Measurements from ENCODE around the gene BTN1A1. TPM values are rescaled to one million over a fixed set of nuclear protein-coding genes. Genes with fewer than 3 reads are reported as not detected.

The BTN1A1 gene
- total and polyA plus RNA-seq, 9 of the 15 experiments (the other 6 are each of a cell fraction or from before 2014, with no cell fraction given), result 0.01 to 0.15 (median 0.06) TPM; not detected in 4

GRCh38 chr6:26520237-26520849 is 20.2 kb downstream of the BTN1A1 start (continued):
- TF ChIP-seq YY1 (IDR thresholded peaks at IDR 0.05; ENCODE audit: borderline replicate concordance in 1 of 3, control insufficient read depth in 1 of 3, extremely low read depth in 1 of 3, insufficient read depth in 3 of 3, insufficient read length in 1 of 3, insufficient replicate concordance in 2 of 3, low read depth in 1 of 3, low read length in 2 of 3) (peak in 1 of 3 experiments; percentile 67), PCBP1 (IDR thresholded peaks at IDR 0.05; ENCODE audit: low read depth, low read length, poor library complexity, severe bottlenecking) (no peak), ZBTB12 (CRISPR knock-in tag; IDR thresholded peaks at IDR 0.05) (peak; percentile 64), CREB5 (CRISPR knock-in tag; IDR thresholded peaks at IDR 0.05) (no peak), ZNF408 (CRISPR knock-in tag; IDR thresholded peaks at IDR 0.05; ENCODE audit: low read depth) (no peak), MECOM (CRISPR knock-in tag; IDR thresholded peaks at IDR 0.05) (peak; percentile 80), PKNOX1 (IDR thresholded peaks at IDR 0.05) (0 out of 2 replicates have a peak, but pooled peaks have one; percentile 18), E4F1 (CRISPR knock-in tag; IDR thresholded peaks at IDR 0.05; ENCODE audit: borderline replicate concordance) (no peak), FUS (optimal IDR thresholded peaks at IDR 0.05; ENCODE audit: low read depth, low read length) (no peak), E2F3 (CRISPR knock-in tag; IDR thresholded peaks at IDR 0.05) (peak; percentile 94), RFX5 (IDR thresholded peaks at IDR 0.05; ENCODE audit: low read depth, low read length) (no peak), NR0B1 (IDR thresholded peaks at IDR 0.05; ENCODE audit: partially characterized antibody) (no peak), ETS2 (tag; IDR thresholded peaks at IDR 0.05; ENCODE audit: borderline replicate concordance, poor library complexity, severe bottlenecking) (no peak), FOXO4 (CRISPR knock-in tag; IDR thresholded peaks at IDR 0.05) (0 out of 2 replicates have a peak, but pooled peaks have one; percentile 47), RBBP5 (IDR thresholded peaks at IDR 0.05; ENCODE audit: borderline replicate concordance, insufficient read depth, low read length, poor library complexity, severe bottlenecking) (peak; percentile 84), ZFPM2 (CRISPR knock-in tag; IDR thresholded peaks at IDR 0.05) (0 out of 2 replicates have a peak, but pooled peaks have one; percentile 63)
